22Rv1 (cell line): ENCODE measurements around the gene CYS1.
A peak's percentile ranks its signal among the peaks of the same experiment; 100 is the strongest.

Source experiments
- H3K27ac ChIP-seq: fragments of 450-650 bp; 2 replicates; pipeline ENCODE4 v1.5.1; 2017
- ZFX ChIP-seq: fragments of 450-650 bp; IDR thresholded peaks from 2 replicates; pipeline ENCODE4 v1.6.1; 2017; ENCODE audit warnings: antibody characterized with exemption, borderline replicate concordance
- TF ChIP-seq, protein P1 (sequence below): fragments of 450-650 bp; IDR thresholded peaks from 2 replicates; pipeline ENCODE4 v1.5.1; 2017; ENCODE audit warnings: mild to moderate bottlenecking

CYS1 gene

DNA sequence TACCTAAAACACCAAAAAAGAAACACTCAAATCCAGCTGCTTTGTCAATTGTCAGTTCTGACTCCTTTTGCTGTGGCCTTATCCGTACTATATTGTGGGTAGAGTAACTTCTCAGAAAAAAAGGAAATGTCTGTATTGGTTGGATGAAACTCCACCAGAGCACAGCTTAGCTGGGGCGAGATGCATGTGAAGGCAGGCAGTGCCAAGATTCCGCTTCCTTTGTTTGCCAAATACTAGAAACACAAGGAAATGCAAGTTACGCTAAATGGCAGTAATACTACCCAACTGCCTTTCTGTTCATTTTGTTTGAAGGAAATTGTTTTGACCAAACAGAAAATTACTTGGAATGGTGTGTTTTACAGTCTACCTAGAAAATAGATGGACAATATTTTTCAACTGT is 26.9 kb downstream of the CYS1 start:
- TF ChIP-seq ZFX = no peak
- TF ChIP-seq, protein P1, sequence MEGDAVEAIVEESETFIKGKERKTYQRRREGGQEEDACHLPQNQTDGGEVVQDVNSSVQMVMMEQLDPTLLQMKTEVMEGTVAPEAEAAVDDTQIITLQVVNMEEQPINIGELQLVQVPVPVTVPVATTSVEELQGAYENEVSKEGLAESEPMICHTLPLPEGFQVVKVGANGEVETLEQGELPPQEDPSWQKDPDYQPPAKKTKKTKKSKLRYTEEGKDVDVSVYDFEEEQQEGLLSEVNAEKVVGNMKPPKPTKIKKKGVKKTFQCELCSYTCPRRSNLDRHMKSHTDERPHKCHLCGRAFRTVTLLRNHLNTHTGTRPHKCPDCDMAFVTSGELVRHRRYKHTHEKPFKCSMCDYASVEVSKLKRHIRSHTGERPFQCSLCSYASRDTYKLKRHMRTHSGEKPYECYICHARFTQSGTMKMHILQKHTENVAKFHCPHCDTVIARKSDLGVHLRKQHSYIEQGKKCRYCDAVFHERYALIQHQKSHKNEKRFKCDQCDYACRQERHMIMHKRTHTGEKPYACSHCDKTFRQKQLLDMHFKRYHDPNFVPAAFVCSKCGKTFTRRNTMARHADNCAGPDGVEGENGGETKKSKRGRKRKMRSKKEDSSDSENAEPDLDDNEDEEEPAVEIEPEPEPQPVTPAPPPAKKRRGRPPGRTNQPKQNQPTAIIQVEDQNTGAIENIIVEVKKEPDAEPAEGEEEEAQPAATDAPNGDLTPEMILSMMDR = no peak
- no peak overlapping the region for H3K27ac ChIP-seq

DNA sequence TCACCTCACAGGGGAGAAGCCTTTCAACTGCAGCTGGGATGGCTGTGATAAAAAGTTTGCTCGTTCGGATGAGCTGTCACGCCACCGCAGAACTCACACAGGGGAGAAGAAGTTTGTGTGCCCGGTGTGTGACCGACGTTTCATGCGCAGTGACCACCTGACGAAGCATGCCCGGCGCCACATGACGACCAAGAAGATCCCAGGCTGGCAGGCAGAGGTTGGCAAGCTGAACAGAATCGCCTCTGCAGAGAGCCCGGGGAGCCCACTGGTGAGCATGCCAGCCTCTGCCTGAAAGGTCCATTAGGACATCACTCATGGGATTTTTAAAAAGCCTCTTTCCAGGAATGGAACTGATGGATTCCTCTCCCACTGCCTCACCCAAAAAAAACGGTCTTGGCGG is 28.0 kb downstream of the CYS1 start:
- no peak for TF ChIP-seq ZFX
- TF ChIP-seq, protein P1 = no peak

DNA sequence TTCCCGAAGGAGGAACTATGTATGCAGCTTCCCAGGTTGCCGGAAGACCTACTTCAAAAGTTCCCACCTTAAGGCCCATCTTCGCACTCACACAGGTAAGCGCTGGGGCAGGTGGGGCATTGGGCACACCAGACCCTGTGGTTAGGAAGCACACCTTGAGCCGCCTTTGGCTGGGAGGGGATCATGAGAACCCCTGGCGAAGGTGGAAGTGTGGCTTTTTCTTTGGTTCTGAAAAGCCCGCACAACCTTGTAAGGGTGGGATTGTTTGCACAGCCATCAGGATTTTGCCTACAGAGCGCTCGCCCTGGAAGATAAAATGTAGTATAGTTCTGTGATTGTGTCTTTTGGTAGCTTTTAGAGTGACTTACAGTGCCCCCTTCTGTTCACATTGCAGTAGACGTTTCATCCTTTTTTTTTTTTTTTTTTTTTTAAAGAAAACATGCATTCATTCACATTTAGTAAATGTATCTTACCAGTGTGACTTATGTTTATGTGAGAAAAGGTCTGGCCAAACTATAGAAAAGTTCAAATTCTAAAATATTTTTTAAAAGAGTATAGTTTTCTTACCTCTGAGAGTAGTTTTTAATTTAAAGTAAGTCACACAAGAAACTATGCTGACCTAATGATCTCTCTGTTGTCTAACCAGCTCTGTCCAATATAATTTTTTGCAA is 31.6 kb downstream of the CYS1 start:
- no peak overlapping the region for H3K27ac ChIP-seq
- TF ChIP-seq, protein P1 = peak; percentile 76
- no peak for TF ChIP-seq ZFX

More for the DNA sequence above, 28.0 kb downstream of the CYS1 start:
- H3K27ac ChIP-seq = no peak overlapping the region

DNA sequence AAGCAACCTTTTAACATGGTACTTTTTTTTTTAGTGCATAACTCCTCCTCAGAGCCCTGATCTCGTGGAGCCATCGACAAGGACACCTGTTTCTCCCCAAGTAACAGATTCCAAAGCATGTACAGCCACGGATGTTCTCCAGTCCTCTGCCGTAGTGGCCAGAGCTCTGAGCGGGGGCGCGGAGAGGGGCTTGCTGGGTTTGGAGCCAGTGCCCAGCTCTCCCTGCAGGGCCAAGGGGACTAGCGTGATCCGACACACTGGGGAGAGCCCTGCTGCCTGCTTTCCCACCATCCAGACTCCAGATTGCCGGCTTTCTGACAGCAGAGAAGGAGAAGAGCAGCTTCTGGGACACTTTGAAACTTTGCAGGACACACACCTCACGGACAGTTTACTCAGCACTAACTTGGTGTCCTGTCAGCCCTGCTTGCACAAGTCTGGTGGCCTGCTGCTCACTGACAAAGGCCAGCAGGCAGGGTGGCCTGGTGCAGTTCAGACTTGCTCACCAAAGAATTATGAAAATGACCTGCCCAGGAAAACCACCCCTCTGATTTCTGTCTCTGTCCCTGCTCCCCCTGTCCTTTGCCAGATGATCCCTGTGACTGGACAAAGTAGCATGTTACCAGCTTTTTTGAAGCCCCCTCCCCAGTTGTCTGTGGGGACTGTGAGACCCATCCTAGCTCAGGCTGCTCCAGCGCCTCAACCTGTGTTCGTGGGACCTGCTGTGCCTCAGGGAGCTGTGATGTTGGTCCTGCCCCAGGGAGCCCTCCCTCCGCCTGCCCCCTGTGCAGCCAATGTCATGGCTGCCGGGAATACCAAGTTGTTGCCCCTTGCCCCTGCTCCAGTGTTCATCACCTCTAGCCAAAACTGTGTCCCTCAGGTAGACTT is 32.4 kb downstream of the CYS1 start:
- TF ChIP-seq, protein P1 = no peak
- TF ChIP-seq ZFX = no peak
- no peak overlapping the region for H3K27ac ChIP-seq

DNA sequence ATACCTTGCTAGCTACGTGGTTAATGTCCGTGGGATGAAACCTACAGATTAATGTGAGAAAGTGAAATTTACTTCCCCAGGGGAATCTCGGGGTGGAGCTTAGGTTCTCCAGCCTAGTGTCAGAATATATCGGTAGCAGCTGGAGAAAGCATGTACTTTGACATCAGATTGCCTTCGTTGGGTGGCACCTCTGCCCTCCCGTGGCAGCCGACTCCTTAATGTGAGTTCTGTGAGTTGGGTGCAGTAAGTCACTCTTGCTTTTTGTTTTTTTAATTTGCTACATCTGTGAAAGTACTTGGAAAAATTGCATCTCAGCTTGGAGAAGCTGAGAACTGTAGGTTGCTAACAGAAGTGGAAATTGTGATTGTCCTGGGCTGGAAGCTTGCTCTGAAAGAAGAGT is 33.3 kb downstream of the CYS1 start:
- H3K27ac ChIP-seq = no peak overlapping the region; the same call in 1 of the 2 replicates
- TF ChIP-seq, protein P1 = no peak
- no peak for TF ChIP-seq ZFX

DNA sequence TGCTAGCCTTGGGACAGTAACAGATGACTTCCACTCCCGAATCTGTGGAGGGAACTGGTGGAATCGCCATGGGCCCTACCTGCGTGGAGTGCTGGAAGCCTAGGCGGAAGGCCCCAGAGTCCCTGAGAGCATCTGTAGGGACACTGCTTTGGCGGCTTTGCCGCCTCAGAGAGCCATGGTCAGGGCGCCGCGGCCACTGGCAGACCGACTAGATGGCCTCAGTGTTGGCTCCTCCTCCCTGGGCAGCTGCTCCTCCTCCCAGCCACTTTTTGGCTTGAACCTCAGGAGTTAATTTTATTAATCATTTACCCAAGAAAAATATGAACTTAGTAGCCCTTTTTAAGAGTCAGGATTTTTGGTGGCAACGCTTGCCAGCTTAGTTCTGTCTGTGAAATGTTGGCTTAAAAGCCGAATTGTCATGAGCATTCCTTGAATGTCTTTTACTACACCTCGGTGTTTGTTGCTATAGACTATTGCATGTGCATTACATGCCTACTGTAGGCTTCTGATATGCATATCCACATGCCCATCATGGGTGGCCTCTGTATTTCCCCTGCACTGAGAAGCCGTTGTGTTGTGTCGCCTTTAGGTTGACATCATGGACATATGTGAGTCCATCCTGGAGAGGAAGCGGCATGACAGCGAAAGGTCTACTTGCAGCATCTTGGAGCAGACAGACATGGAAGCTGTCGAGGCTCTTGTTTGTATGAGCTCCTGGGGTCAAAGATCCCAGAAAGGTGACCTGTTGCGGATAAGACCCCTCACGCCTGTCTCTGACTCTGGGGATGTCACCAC is 34.5 kb downstream of the CYS1 start:
- no peak for TF ChIP-seq ZFX
- TF ChIP-seq, protein P1 = no peak
- peak overlapping the region; percentile 97 for H3K27ac ChIP-seq
